HG02759 (cell line): ENCODE data around the gene HEATR5A.
A peak's percentile ranks its signal among the peaks of the same experiment; 100 is the strongest.
"Not testable (repeated sequence)": the region's sequence is repeated elsewhere in the genome, so short reads cannot be mapped to it uniquely, and the experiment has no call there.

ENCODE experiments used
- ATAC-seq: cut with Tn5 transposase; IDR thresholded peaks from one replicate; pipeline ENCODE4 v1.9.1; 2021; ENCODE audit warnings: mild to moderate bottlenecking, moderate library complexity; ENCODE audit not compliant: unreplicated experiment

The HEATR5A gene

DNA sequence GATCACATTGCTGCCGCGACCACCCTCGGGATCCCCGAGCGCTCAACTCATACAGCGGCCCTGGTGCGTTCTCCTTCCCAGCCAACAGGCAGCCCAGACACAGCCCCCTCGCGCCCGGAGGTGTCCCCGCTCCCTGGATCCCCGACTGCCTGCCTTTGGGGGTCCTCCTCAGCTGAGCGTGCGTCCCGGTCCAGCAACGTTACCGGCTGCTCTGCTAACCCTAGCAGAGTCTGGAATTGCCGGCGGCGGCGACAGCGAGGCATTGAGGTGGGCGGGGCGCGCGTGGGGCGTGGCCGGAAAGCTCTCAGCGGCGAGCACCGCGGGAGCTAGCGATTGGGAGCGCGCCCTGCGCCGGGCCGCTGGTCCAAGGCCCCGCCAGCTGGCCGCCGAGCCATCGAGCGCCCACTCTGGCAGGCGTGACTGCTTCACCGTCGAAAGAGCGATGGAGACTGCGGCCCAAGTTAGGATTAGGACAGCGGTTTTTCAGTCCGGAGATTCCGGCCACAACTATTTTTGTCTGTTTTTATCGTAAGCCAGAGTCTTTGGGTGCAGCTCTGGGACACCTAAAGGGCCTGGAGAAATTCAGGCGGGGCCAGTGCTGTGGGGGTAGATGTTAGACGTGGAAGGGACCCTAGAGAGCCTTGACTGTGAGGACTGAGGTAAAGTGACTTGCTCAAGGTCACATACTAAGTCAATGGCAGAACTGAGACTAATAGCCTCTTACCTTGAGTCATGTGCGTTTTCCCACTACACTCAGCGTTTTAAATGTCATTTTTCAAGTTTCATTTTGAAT, at the start of gene HEATR5A:
Gene HEATR5A, minus strand, starts transcription at position 232 of the 793 bp plus-strand sequence. CDS start 17,575 bp downstream, outside the sequence.
- peak; percentile 97 for ATAC-seq

DNA sequence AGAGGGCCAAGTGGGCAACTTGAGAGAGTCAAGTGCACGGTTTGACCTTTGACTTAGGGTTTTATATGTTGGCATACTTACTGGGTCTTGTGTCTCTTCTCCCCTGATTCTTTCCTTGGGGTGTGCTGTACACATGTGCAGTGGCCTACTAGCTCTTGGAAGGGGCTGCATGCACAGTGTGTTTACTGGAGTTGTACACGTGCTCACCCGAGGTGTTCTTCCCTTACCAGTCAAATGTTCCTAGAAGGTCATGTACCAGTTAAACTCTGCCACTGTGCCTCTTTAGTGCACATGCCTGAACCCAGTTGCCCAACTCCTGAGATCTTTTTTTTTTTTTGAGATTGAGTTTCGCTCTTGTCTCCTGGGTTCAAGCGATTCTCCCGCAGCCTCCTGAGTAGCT, 46.2 kb upstream of the HEATR5A start:
- ATAC-seq = no peak

DNA sequence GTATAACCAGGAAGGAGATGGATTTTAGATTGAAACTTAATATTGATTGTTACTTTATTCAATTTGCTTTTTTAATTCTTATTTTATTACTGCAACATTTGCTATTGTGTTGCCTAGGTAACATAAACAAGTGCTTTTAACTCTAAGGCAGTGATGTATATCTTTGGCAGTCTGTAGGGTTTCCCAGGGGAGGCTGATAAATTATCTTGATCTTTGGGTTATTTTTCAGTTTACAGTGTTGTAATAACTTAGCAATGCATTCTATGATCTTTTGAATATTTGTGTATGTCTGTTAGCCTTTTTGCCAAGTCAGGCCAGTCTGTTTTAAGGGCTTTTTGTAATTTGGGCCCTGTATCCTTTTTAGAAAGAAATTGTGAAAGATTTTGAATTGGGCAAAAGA, 44.8 kb upstream of the HEATR5A start:
- ATAC-seq = no peak

DNA sequence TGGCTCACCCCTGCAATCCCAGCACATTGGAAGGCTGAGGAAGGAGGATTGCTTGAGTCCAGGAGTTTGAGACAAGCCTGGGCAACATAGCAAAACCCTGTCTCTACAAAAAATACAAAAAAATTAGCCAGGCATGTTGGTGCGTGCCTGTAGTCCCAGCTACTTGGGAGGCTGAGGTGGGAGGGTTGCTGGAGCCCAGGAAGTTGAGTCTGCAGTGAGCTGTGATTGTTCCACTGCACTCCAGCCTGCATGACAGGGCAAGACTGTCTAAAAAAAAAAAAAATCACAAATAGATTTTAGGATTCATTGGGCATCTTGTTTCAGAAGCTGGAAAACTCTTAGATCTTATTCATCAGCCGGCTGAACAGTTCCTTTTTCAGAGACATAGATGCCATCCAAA, 42.1 kb upstream of the HEATR5A start:
- ATAC-seq = not testable (repeated sequence)

DNA sequence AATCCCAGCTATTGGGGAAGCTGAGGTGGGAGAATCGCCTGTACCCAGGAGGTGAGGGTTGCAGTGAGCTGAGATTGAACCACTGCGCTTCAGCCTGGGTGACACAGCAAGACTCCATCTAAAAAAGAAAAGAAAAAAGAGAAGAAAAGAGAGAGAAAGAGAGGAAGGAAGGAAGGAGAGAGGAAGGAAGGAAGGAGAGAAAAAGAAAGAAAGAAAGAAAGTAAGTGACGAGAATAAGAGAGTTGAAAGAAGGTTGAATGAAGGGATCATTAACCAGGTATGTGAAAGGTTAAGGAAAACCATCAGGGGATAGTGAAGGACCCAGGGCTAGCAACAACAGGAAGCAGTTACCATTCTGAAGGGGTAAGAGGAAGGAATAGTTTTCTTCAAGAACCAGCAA, 41.2 kb upstream of the HEATR5A start:
- ATAC-seq = no peak

DNA sequence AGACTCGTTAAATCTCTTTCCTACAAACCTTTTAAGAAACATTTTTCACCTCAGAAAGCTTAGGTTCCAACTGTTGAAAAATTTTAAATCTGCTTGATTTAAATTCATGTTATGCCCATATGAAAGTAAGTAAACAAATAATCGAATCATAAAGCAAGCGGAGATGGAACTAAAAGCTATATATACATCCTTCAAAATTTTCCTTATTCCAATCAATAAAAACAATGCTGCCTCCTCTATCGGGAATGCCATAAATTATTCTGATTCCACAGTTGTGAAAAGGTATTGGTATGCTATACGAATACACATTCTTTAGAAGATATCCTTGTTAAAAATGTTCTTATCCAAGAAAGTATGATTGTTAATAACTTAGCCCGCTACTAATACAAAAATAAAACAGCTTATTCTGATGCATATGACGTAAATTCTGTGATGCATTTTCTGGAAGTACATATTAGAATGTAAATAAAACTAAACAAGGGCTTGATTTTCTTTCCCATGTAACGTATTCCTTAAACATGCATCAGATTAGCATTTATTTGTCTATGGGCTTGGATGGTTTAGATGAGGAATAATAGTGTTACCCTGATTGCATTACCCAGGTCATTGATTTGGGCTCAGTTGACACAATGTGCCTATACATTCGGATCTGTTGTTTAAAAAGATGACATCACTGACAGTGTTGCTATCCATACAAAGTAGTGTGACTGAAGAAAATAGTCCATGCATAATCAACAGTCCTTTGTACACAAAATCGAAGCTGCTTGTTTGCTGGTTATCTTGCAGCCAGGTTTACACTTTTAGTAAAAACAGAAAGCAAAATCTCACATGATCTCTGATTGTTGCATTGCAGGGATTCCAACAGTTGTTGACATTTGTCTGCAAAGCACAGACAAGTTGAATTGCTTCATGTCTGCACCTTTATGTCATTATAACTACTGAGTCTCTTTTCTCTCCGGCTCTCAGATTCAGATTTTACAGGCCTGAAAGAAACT, 37.6 kb upstream of the HEATR5A start:
- ATAC-seq = no peak

DNA sequence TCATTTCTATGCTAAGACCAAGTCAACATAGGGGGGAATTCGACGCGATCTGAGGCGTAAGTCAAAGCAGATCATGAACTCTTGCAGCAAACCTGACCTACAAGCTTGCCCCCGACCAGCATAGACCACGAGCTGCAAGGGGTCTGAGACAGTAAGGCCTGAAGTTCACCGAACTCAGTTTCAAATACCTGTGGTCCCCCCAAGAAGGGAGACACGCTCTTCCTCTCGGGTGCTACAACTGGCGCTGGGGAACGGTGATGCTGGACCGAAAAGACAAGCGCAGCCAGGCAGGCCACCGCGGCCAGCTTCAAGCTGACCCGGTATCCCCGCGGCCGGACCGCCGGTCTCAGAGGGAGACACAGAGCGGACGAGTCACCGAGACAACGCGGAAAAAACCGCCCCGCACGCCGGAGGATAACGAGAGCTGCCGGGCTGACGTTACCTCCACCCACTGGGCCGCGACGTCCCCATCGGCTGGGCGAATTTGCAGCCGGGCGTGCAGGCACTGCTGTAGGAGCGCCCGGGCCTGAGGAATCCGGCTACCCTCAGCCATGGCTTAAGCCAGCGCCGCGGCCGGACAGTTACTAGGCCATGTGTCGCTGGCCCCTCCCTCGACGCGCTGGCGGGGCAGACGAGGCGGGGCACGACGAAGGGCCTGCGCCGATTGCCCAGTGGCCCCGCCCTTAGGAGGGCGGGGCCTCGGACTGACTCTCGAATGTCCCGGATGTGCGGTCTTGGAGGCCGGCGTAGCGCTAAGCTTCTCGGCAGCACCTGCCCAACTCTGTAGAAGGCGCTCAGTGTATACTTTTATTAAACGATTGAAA, 36.7 kb upstream of the HEATR5A start, which contains the start of gene DTD2:
Gene DTD2, minus strand, starts transcription at position 666 of the 824 bp plus-strand sequence. Its CDS starts 113 bp downstream, at position 553.
- peak; percentile 99 for ATAC-seq

DNA sequence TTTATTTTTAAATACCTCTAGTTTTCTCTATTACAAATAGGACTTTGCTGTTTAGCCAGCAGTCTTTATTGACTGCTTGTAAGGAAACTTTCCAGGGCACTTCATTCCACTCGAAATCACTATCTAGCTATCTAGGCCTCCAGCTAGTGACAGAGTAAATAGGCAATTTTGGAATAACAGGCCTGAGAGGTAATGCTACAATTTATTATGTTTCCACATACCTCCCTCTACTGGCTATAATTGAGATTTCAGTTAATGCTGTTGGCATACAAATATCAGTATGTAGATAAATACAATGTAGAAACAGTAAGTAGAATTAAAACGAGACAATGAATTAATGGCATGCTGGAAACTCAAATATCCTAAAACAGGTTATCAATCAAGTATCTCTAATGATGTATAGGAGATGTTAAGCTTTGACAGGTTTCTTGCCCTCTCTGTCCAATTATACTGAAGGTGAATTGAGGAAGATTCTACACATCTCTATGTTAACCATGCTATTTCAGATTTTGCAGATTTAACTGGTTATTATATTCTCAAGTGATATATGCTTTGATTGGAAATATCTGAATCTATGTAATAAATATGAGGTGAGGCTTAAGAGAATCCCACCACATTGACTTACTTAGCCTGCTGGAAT, 29.7 kb upstream of the HEATR5A start:
- ATAC-seq = no peak

DNA sequence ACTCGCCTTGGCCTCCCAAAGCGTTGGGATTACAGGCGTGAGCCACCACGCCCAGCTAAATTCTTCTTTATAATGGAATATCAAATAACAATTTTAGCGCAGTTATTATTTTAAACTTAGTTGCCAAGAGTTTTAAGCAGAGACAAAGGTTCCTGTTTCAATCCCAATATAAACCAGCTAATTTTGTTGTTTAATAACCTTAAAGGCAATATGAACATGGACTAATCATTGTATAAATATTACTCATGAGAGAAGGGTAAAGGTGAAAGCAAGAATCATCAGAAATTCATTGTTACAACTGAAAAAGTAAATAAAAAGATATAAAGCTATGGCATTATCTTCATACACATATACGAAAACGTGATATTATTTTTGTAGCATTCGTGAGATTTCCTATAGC, 28.8 kb upstream of the HEATR5A start:
- no peak for ATAC-seq

DNA sequence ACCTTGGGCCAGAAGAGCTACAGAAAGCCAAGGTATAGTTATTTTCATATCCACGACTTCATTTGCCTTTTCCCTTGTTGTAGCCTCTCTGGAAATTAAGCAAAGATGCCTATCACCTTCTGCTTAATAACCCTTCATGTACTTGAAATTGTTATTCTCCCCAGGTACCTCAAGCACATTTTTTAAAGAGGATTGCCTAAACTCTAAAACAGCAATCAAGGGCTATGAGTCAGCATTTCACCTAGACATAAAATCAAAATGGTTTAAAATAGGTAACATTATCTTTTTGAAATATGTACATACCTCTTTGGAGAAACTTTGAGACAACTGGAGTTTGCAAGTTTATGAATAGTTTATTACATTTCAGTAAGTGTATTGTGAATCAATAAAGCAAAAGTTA, 25.4 kb upstream of the HEATR5A start:
- ATAC-seq = no peak

DNA sequence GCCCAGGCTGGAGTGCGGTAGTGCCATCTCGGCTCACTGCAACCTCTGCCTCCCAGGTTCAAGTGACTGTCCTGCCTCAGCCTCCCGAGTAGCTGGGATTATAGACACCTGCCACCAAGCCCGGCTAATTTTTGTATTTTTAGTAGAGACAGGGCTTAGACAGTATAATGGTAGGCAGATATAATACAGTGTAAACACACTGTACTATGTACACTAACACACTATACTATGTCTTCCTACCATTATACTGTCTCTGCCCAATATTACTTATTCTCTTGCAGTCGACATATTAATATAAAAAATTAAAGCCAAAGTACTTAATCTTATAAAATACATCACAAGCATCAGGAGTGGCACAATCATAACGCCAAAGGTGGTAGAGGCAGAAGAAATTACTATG, 21.9 kb upstream of the HEATR5A start:
- ATAC-seq = no peak

DNA sequence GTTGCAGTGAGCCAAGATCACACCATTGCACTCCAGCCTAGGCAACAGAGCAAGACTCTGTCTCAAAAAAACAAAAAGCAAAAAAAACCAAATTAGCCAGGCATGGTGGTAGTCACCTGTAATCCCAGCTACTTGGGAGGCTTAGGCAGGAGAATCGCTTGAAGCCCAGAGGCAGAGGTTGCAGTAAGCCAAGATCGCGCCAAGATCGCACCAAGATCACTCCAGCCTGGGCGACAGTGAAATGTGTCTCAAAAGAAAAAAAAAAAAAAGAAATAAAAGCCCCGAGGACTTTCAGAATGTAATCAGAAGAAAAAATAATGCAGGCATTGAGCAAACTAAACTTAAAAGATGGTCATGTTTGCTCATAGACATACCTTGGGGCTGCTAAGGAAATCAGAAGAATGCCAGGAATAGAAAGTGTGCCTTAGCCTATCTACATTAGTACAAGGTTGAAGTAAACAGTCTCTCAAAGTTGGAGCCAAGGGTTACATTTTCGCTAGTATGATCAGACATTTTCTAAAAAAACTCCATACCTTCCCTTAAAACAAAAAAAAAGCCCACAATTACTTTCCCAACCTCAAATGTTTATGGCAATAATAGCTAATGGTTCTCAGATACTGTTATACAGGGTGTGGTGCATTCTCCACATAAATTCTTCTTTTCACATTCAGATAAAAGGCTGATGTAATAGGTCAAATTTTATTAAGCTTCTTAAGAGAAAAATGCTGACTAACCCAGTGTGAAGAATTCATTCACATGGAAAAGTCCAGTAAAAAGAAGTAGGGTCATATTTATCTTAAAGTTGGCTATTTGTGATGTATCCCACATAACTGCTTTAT, 21.1 kb upstream of the HEATR5A start:
- ATAC-seq = no peak

DNA sequence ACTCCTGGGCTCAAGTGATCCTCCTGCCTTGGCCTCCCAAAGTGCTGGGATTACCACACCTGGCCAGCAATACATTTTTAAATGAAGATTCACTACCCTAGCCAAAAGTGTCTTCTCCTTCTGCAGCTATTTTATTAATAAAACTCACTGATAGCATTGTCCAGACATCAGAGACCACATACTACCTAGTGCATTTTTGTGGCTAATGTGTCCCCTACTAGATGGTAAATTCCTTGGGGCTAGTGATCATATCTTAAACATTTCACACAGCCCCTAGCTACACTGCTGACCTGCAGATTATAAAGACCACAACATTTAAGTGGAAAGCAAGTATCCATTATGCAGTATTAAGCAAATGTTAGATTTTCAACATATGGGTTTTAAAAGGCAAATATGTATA, 19.9 kb upstream of the HEATR5A start:
- no peak for ATAC-seq

DNA sequence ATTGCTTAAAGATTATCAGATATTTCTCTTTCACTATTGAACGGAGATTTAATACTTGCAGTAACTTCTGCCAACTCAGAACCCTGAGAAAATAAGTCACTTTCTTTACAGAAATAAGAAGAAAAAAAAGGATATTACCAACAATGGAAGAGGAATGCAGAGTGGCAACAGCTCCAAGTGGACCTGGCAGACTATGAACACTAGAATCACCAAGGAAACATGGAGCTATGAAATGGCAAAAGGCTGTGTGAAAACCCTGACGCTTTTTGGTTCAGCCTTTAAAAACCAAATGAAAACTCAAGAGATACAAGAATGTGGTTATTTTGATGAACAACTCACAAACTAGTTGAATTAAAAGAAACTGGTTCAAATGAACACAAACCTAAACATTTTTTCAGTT, 19.2 kb upstream of the HEATR5A start:
- ATAC-seq = no peak

DNA sequence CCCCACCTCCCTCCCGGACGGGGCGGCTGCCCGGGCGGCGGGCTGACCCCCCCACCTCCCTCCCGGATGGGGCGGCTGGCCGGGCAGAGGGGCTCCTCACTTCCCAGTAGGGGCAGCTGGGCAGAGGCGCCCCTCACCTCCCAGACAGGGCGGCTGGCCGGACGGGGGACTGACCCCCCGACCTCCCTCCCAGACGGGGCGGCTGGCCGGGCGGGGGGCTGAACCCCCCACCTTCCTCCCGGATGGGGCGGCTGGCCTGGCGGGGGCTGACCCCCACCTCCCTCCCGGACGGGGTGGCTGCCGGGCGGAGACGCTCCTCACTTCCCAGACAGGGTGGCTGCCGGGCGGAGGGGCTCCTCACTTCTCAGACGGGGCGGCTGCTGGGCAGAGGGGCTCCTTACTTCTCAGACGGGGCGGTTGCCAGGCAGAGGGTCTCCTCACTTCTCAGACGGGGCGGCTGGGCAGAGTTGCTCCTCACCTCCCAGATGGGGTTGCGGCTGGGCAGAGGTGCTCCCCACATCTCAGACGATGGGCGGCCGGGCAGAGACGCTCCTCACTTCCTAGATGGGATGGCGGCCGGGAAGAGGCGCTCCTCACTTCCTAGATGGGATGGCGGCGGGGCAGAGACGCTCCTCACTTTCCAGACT, 16.8 kb upstream of the HEATR5A start:
- ATAC-seq = not testable (repeated sequence)

DNA sequence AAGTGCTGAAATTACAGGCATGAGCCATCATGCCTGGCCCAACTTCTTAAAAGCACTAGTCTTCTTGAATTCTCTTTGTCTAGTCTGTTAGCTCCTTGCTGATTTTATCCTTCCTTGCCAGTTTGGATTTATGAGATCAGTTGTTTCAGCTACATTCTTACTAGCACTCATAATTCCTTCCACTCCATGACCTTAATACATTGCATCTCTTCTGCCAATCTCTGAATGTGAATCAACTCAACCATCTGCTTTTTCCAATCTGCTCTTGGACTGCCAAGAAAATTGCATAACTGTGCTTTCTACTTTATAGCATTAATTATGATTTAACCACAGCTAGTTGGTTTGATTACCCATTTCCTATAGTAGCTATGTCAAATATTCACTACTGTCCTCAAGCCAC, 14.9 kb upstream of the HEATR5A start:
- ATAC-seq = no peak

DNA sequence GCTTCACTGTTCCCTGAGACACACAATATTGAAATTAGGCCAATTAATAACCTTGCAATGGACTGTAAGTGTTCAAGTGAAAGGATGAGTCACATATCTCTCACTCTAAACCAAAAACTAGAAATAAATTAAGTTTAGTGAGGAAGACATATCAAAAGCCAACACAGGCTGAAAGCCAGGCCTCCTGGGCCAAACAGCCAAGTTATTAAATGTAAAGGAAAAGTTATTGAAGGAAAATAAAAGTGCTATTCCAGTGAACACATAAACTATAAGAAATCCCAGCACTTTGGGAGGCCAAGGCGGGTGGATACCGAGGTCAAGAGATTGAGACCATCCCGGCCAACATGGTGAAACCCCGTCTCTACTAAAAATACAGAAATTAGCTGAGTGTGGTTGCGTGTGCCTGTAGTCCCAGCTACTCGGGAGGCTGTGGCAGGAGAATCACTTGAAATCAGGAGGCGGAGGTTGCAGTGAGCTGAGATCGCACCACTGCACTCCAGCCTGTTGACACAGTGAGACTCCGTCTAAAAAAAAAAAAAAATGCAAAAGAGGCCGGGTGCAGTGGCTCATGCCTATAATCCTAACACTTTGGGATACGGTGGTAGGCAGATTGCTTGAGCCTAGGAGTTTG, 10.4 kb upstream of the HEATR5A start:
- ATAC-seq = no peak

DNA sequence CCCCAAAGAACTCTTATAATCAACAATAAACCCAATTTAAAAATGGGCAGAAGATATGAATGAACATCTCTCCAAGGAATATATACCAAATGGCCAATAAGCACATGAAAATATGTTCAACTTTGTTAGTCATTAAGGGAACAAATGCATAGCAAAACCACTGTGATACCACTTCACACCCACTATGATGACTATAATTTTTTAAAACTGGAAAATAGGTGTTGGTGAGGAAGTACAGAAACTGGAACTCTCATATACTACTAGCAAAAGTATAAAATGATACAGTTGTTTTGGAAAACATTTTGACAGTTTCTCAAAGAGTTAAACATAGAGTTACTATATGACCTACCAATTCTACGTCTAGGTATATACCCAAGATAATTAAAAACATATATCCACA, 9.4 kb upstream of the HEATR5A start:
- no peak for ATAC-seq
